ENCODE results near the gene EIF3K.

- TF ChIP-seq ETV6 (conservative IDR thresholded peaks at IDR 0.05 in 1 of 2, IDR thresholded peaks at IDR 0.05 in 1 of 2; ENCODE audit: borderline replicate concordance in 1 of 2, low read depth in 1 of 2) (no peak), YY1 (IDR thresholded peaks at IDR 0.05; ENCODE audit: low read depth, low read length) (no peak), CREB1 (IDR thresholded peaks at IDR 0.05; ENCODE audit: low read depth) (no peak), ATF2 (IDR thresholded peaks at IDR 0.05; ENCODE audit: low read length) (no peak), BHLHE40 (IDR thresholded peaks at IDR 0.05; ENCODE audit: borderline replicate concordance in 1 of 2, low read depth in 2 of 2, low read length in 1 of 2) (no peak), RAD21 (IDR thresholded peaks at IDR 0.05; ENCODE audit: insufficient read depth, low read depth, low read length) (no peak), BCL11A (IDR thresholded peaks at IDR 0.05; ENCODE audit: low read depth, low read length) (no peak), POLR2A (IDR thresholded peaks at IDR 0.05; ENCODE audit: low read depth, low read length) (no peak), JUNB (IDR thresholded peaks at IDR 0.05) (no peak)
Measured at GRCh38 chr19:38642176-38642575, 23.2 kb downstream of the EIF3K start.

All from GM12878 (cell line).